HG03103 (cell line): ENCODE measurements around the gene RPP14.
"Not testable (repeated sequence)": the region's sequence is repeated elsewhere in the genome, so short reads cannot be mapped to it uniquely, and the experiment has no call there.

Experiments used
- ATAC-seq: cut with Tn5 transposase; IDR thresholded peaks from one replicate; pipeline ENCODE4 v1.9.1; 2021; ENCODE audit warnings: low read depth; ENCODE audit not compliant: unreplicated experiment

The RPP14 gene

GRCh38 chr3:58329922-58330413, 23.9 kb downstream of the RPP14 start:
- ATAC-seq: no peak

GRCh38 chr3:58331593-58332152, 25.6 kb downstream of the RPP14 start:
- no peak for ATAC-seq

GRCh38 chr3:58332575-58333188, 26.6 kb downstream of the RPP14 start, which contains the start of gene PXK:
PXK (plus strand) TSS chr3:58332892; CDS start chr3:58332989, 97 bp downstream.
- ATAC-seq: peak; percentile 78

- peak; percentile 46 for ATAC-seq
Measured at GRCh38 chr3:58333206-58334012, 27.4 kb downstream of the RPP14 start.

GRCh38 chr3:58334013-58334321, 27.9 kb downstream of the RPP14 start:
- no peak for ATAC-seq

- no peak for ATAC-seq
Measured at GRCh38 chr3:58334506-58334884, 28.4 kb downstream of the RPP14 start.

- no peak for ATAC-seq
Measured at GRCh38 chr3:58335652-58335947, 29.6 kb downstream of the RPP14 start.

- ATAC-seq: no peak
Measured at GRCh38 chr3:58336135-58336882, 30.3 kb downstream of the RPP14 start.

GRCh38 chr3:58337190-58337589, 31.1 kb downstream of the RPP14 start:
- no peak for ATAC-seq

- not testable (repeated sequence) for ATAC-seq
Measured at GRCh38 chr3:58339146-58339545, 33.1 kb downstream of the RPP14 start.

- no peak for ATAC-seq
Measured at GRCh38 chr3:58340594-58341244, 34.7 kb downstream of the RPP14 start.

GRCh38 chr3:58341376-58341775, 35.3 kb downstream of the RPP14 start:
- ATAC-seq: no peak

GRCh38 chr3:58342676-58343075, 36.6 kb downstream of the RPP14 start:
- no peak for ATAC-seq

GRCh38 chr3:58345457-58345856, 39.4 kb downstream of the RPP14 start:
- no peak for ATAC-seq

GRCh38 chr3:58346368-58346767, 40.3 kb downstream of the RPP14 start:
- no peak for ATAC-seq

GRCh38 chr3:58347984-58348383, 41.9 kb downstream of the RPP14 start:
- ATAC-seq: no peak

- ATAC-seq: peak; percentile 83
Measured at GRCh38 chr3:58349792-58350626, 44.0 kb downstream of the RPP14 start.

- no peak for ATAC-seq
Measured at GRCh38 chr3:58350627-58351013, 44.6 kb downstream of the RPP14 start.

- ATAC-seq: no peak
Measured at GRCh38 chr3:58351920-58352319, 45.9 kb downstream of the RPP14 start.

GRCh38 chr3:58352626-58353025, 46.6 kb downstream of the RPP14 start:
- ATAC-seq: no peak
